ENCODE data around the gene CLOCK.

CLOCK gene

GRCh38 chr4:55410431-55410830 lies 136.3 kb downstream of the CLOCK start:
- DNase-seq: no peak

- DNase-seq: no peak
Observed at GRCh38 chr4:55409468-55410171, 137.1 kb downstream of the CLOCK start.

GRCh38 chr4:55407764-55408163 lies 138.9 kb downstream of the CLOCK start:
- DNase-seq: no peak

GRCh38 chr4:55407119-55407518 lies 139.6 kb downstream of the CLOCK start:
- no peak for DNase-seq

- no peak for DNase-seq
Observed at GRCh38 chr4:55406545-55406944, 140.2 kb downstream of the CLOCK start.

- no peak for DNase-seq
Observed at GRCh38 chr4:55405073-55405472, 141.6 kb downstream of the CLOCK start.

- DNase-seq: no peak
Observed at GRCh38 chr4:55399581-55399980, 147.1 kb downstream of the CLOCK start.

GRCh38 chr4:55398966-55399365 lies 147.7 kb downstream of the CLOCK start:
- DNase-seq: no peak

GRCh38 chr4:55398461-55398860 lies 148.2 kb downstream of the CLOCK start:
- no peak for DNase-seq

- no peak for DNase-seq
Observed at GRCh38 chr4:55397520-55398321, 149.0 kb downstream of the CLOCK start.

- DNase-seq: no peak
Observed at GRCh38 chr4:55397126-55397436, 149.6 kb downstream of the CLOCK start.

- DNase-seq: peak; percentile 6
Observed at GRCh38 chr4:55396308-55397125, 150.2 kb downstream of the CLOCK start.

GRCh38 chr4:55395529-55396307 lies 151.0 kb downstream of the CLOCK start, which contains the start of gene TMEM165:
TSS of gene TMEM165 (plus strand) at chr4:55395957. CDS start at chr4:55396190, 233 bp downstream.
- peak; percentile 81 for DNase-seq

GRCh38 chr4:55395218-55395528 lies 151.5 kb downstream of the CLOCK start:
- no peak for DNase-seq

- no peak for DNase-seq
Observed at GRCh38 chr4:55393461-55394320, 153.0 kb downstream of the CLOCK start.

GRCh38 chr4:55386840-55387239 lies 159.9 kb downstream of the CLOCK start:
- no peak for DNase-seq

GRCh38 chr4:55386073-55386472 lies 160.6 kb downstream of the CLOCK start:
- no peak for DNase-seq

GRCh38 chr4:55385201-55385649 lies 161.5 kb downstream of the CLOCK start:
- no peak for DNase-seq

GRCh38 chr4:55382488-55383003 lies 164.2 kb downstream of the CLOCK start:
- no peak for DNase-seq

GRCh38 chr4:55381502-55381901 lies 165.2 kb downstream of the CLOCK start:
- DNase-seq: no peak

- DNase-seq: no peak
Observed at GRCh38 chr4:55380576-55380975, 166.1 kb downstream of the CLOCK start.
